Measurements from ENCODE around the gene ACSS1.
A peak's percentile ranks its signal among the peaks of the same experiment; 100 is the strongest.

The ACSS1 gene

GRCh38 chr20:25041813-25042530, 16.0 kb downstream of the ACSS1 start:
- no peak for DNase-seq (ENCODE audit: low read depth)
- no peak overlapping the region for H3K4me3 ChIP-seq (ENCODE audit: low read depth, low read length)
- TF ChIP-seq CTCF (IDR thresholded peaks at IDR 0.05; ENCODE audit: low read depth, low read length, missing control alignments): no peak
- in situ Hi-C loops (cut with HindIII; ENCODE audit: low sequenced_read_pairs): no loop called here

GRCh38 chr20:25040438-25040831, 17.5 kb downstream of the ACSS1 start:
- peak; percentile 75 for DNase-seq (ENCODE audit: low read depth)
- no peak for TF ChIP-seq CTCF (IDR thresholded peaks at IDR 0.05; ENCODE audit: low read depth, low read length, missing control alignments)
- in situ Hi-C loops (cut with HindIII; ENCODE audit: low sequenced_read_pairs): no loop called here
- H3K4me3 ChIP-seq (ENCODE audit: low read depth, low read length): no peak overlapping the region

- H3K4me3 ChIP-seq (ENCODE audit: low read depth, low read length): no peak overlapping the region
- in situ Hi-C loops (cut with HindIII; ENCODE audit: low sequenced_read_pairs): no loop called here
- no peak for TF ChIP-seq CTCF (IDR thresholded peaks at IDR 0.05; ENCODE audit: low read depth, low read length, missing control alignments)
- peak; percentile 89 for DNase-seq (ENCODE audit: low read depth)
Measured at GRCh38 chr20:25039697-25040437, 18.1 kb downstream of the ACSS1 start.

- no peak overlapping the region for H3K4me3 ChIP-seq (ENCODE audit: low read depth, low read length)
- in situ Hi-C loops (cut with HindIII; ENCODE audit: low sequenced_read_pairs): no loop called here
- no peak for TF ChIP-seq CTCF (IDR thresholded peaks at IDR 0.05; ENCODE audit: low read depth, low read length, missing control alignments)
- DNase-seq (ENCODE audit: low read depth): no peak
Measured at GRCh38 chr20:25038591-25039015, 19.3 kb downstream of the ACSS1 start.

- no peak for TF ChIP-seq CTCF (IDR thresholded peaks at IDR 0.05; ENCODE audit: low read depth, low read length, missing control alignments)
- in situ Hi-C loops (cut with HindIII; ENCODE audit: low sequenced_read_pairs): no loop called here
- no peak overlapping the region for H3K4me3 ChIP-seq (ENCODE audit: low read depth, low read length)
- DNase-seq (ENCODE audit: low read depth): no peak
Measured at GRCh38 chr20:25038103-25038410, 19.9 kb downstream of the ACSS1 start.

GRCh38 chr20:25037288-25038102, 20.4 kb downstream of the ACSS1 start:
- in situ Hi-C loops (cut with HindIII; ENCODE audit: low sequenced_read_pairs): no loop called here
- DNase-seq (ENCODE audit: low read depth): no peak
- TF ChIP-seq CTCF (IDR thresholded peaks at IDR 0.05; ENCODE audit: low read depth, low read length, missing control alignments): no peak

More at GRCh38 chr20:25037288-25038102, 20.4 kb downstream of the ACSS1 start:
- H3K4me3 ChIP-seq (ENCODE audit: low read depth, low read length): no peak overlapping the region
